ES-I3 (cell line): ENCODE measurements around the gene KIF6.
"Not testable (repeated sequence)": the region's sequence is repeated elsewhere in the genome, so short reads cannot be mapped to it uniquely, and the experiment has no call there.

Experiments
- H3K36me3 ChIP-seq: 2 replicates; pipeline ENCODE4 v1.6.1; 2013; ENCODE audit warnings: mild to moderate bottlenecking, low read length, control low read depth, moderate library complexity; ENCODE audit not compliant: insufficient read depth
- H3K4me1 ChIP-seq: 2 replicates; pipeline ENCODE4 v1.6.1; 2013; ENCODE audit warnings: mild to moderate bottlenecking, control low read depth, low read length; ENCODE audit not compliant: insufficient read depth
- H3K9ac ChIP-seq: 2 replicates; pipeline ENCODE4 v1.6.1; 2013; ENCODE audit warnings: low read depth, mild to moderate bottlenecking, low read length, moderate library complexity
- H3K9me3 ChIP-seq: 2 replicates; pipeline ENCODE4 v1.6.1; 2013; ENCODE audit warnings: mild to moderate bottlenecking, low read length, moderate library complexity; ENCODE audit not compliant: control insufficient read depth, insufficient read depth

The KIF6 gene

GRCh38 chr6:39688494-39688893 is 36.7 kb downstream of the KIF6 start:
- H3K9ac ChIP-seq = no peak overlapping the region
- no peaks in the 10 kb centered on the region for H3K36me3 ChIP-seq
- H3K9me3 ChIP-seq = no peaks in the 10 kb centered on the region
- H3K4me1 ChIP-seq = no peaks in the 10 kb centered on the region

- Histone ChIP-seq H3K4me1 (no peaks in the 10 kb centered on the region), H3K9ac (no peak overlapping the region), H3K9me3 (no peaks in the 10 kb centered on the region), H3K36me3 (no peaks in the 10 kb centered on the region)
Observed at GRCh38 chr6:39686976-39687375, 38.2 kb downstream of the KIF6 start.

- Histone ChIP-seq H3K36me3 (no peaks in the 10 kb centered on the region), H3K9me3 (no peaks in the 10 kb centered on the region), H3K4me1 (no peaks in the 10 kb centered on the region), H3K9ac (no peak overlapping the region)
Observed at GRCh38 chr6:39685938-39686337, 39.3 kb downstream of the KIF6 start.

GRCh38 chr6:39685489-39685826 is 39.8 kb downstream of the KIF6 start:
- H3K9me3 ChIP-seq = no peaks in the 10 kb centered on the region
- no peak overlapping the region for H3K9ac ChIP-seq
- H3K36me3 ChIP-seq = no peaks in the 10 kb centered on the region
- H3K4me1 ChIP-seq = no peaks in the 10 kb centered on the region

GRCh38 chr6:39684790-39685488 is 40.3 kb downstream of the KIF6 start:
- Histone ChIP-seq H3K36me3 (no peaks in the 10 kb centered on the region), H3K9me3 (no peaks in the 10 kb centered on the region), H3K4me1 (no peaks in the 10 kb centered on the region), H3K9ac (no peak overlapping the region)

GRCh38 chr6:39681674-39682121 is 43.5 kb downstream of the KIF6 start:
- Histone ChIP-seq H3K9me3 (no peaks in the 10 kb centered on the region), H3K36me3 (no peaks in the 10 kb centered on the region), H3K9ac (no peak overlapping the region), H3K4me1 (no peaks in the 10 kb centered on the region)

GRCh38 chr6:39678914-39679313 is 46.3 kb downstream of the KIF6 start:
- Histone ChIP-seq H3K4me1 (no peaks in the 10 kb centered on the region), H3K9ac (no peak overlapping the region), H3K9me3 (no peaks in the 10 kb centered on the region; the same call in 1 of the 2 replicates), H3K36me3 (no peaks in the 10 kb centered on the region)

- not testable (repeated sequence) for H3K9me3 ChIP-seq, H3K4me1 ChIP-seq, H3K36me3 ChIP-seq, H3K9ac ChIP-seq
Observed at GRCh38 chr6:39677318-39677717, 47.9 kb downstream of the KIF6 start.

- no peaks in the 10 kb centered on the region for H3K36me3 ChIP-seq
- H3K9me3 ChIP-seq = peaks cover 5% of the 10 kb centered on the region
- no peak overlapping the region for H3K9ac ChIP-seq
- H3K4me1 ChIP-seq = peaks cover 24% of the 10 kb centered on the region
Observed at GRCh38 chr6:39670519-39670918, 54.7 kb downstream of the KIF6 start.

GRCh38 chr6:39669973-39670342 is 55.2 kb downstream of the KIF6 start:
- Histone ChIP-seq H3K9me3 (peaks cover 5% of the 10 kb centered on the region), H3K9ac (no peak overlapping the region), H3K36me3 (no peaks in the 10 kb centered on the region), H3K4me1 (peaks cover 24% of the 10 kb centered on the region)

GRCh38 chr6:39669207-39669972 is 55.8 kb downstream of the KIF6 start:
- H3K4me1 ChIP-seq = peaks cover 24% of the 10 kb centered on the region
- peaks cover 5% of the 10 kb centered on the region for H3K9me3 ChIP-seq
- H3K9ac ChIP-seq = no peak overlapping the region
- no peaks in the 10 kb centered on the region for H3K36me3 ChIP-seq

GRCh38 chr6:39666706-39667489 is 58.3 kb downstream of the KIF6 start:
- peaks cover 24% of the 10 kb centered on the region for H3K4me1 ChIP-seq
- no peaks in the 10 kb centered on the region for H3K9me3 ChIP-seq
- H3K36me3 ChIP-seq = no peaks in the 10 kb centered on the region
- no peak overlapping the region for H3K9ac ChIP-seq

GRCh38 chr6:39665861-39666260 is 59.3 kb downstream of the KIF6 start:
- Histone ChIP-seq H3K36me3 (no peaks in the 10 kb centered on the region), H3K9ac (no peak overlapping the region), H3K9me3 (no peaks in the 10 kb centered on the region), H3K4me1 (peaks cover 24% of the 10 kb centered on the region)

GRCh38 chr6:39664173-39664572 is 61.0 kb downstream of the KIF6 start:
- H3K36me3 ChIP-seq = no peaks in the 10 kb centered on the region
- no peaks in the 10 kb centered on the region for H3K9me3 ChIP-seq
- H3K9ac ChIP-seq = no peak overlapping the region
- H3K4me1 ChIP-seq = peaks cover 16% of the 10 kb centered on the region; the same call in 1 of the 2 replicates
